NCI-H774 (cell line): ENCODE results near the gene TCERG1L.
"Not testable (repeated sequence)": the region's sequence is repeated elsewhere in the genome, so short reads cannot be mapped to it uniquely, and the experiment has no call there.

Experiments
- DNase-seq: peaks from one replicate; lab custom pipeline; 2025; lab: John Stamatoyannopoulos, UW

Gene TCERG1L

GRCh38 chr10:131166486-131166885 is 145.0 kb downstream of the TCERG1L start:
- DNase-seq = no peak

- no peak for DNase-seq
These were observed 146.4 kb downstream of the TCERG1L start for GRCh38 chr10:131165092-131165491.

- DNase-seq = no peak
These were observed 148.4 kb downstream of the TCERG1L start for GRCh38 chr10:131162866-131163843.

- no peak for DNase-seq
These were observed 149.3 kb downstream of the TCERG1L start for GRCh38 chr10:131162211-131162610.

- no peak for DNase-seq
These were observed 150.4 kb downstream of the TCERG1L start for GRCh38 chr10:131161087-131161486.

- no peak for DNase-seq
These were observed 151.2 kb downstream of the TCERG1L start for GRCh38 chr10:131160219-131160875.

GRCh38 chr10:131159771-131160170 is 151.8 kb downstream of the TCERG1L start:
- DNase-seq = no peak

- no peak for DNase-seq
These were observed 152.8 kb downstream of the TCERG1L start for GRCh38 chr10:131158695-131159094.

- DNase-seq = no peak
These were observed 153.6 kb downstream of the TCERG1L start for GRCh38 chr10:131157899-131158298.

GRCh38 chr10:131155876-131156230 is 155.7 kb downstream of the TCERG1L start:
- no peak for DNase-seq

GRCh38 chr10:131155218-131155875 is 156.2 kb downstream of the TCERG1L start:
- no peak for DNase-seq

- DNase-seq = no peak
These were observed 157.1 kb downstream of the TCERG1L start for GRCh38 chr10:131154306-131155025.

GRCh38 chr10:131152456-131152855 is 159.1 kb downstream of the TCERG1L start:
- not testable (repeated sequence) for DNase-seq

- DNase-seq = no peak
These were observed 161.4 kb downstream of the TCERG1L start for GRCh38 chr10:131150126-131150525.

GRCh38 chr10:131149586-131149985 is 161.9 kb downstream of the TCERG1L start:
- DNase-seq = no peak

GRCh38 chr10:131149111-131149510 is 162.4 kb downstream of the TCERG1L start:
- no peak for DNase-seq

- DNase-seq = no peak
These were observed 163.3 kb downstream of the TCERG1L start for GRCh38 chr10:131148270-131148669.

GRCh38 chr10:131147301-131147975 is 164.1 kb downstream of the TCERG1L start:
- no peak for DNase-seq

GRCh38 chr10:131146790-131147189 is 164.7 kb downstream of the TCERG1L start:
- DNase-seq = no peak

GRCh38 chr10:131145756-131146155 is 165.8 kb downstream of the TCERG1L start:
- no peak for DNase-seq

GRCh38 chr10:131144711-131145375 is 166.7 kb downstream of the TCERG1L start:
- DNase-seq = no peak
